Smooth muscle cell (in vitro differentiated cells): ENCODE data around the gene GTF3C1. TPM values are rescaled to one million over a fixed set of nuclear protein-coding genes. Genes with fewer than 3 reads are reported as not detected.

Source experiments
- DNase-seq: peaks from one replicate; lab custom pipeline; 2025; ENCODE audit not compliant: unreplicated experiment; lab: John Stamatoyannopoulos, UW
- H2AFZ ChIP-seq: fragments of 200-600 bp; sonication (generic); 2 replicates; pipeline ENCODE4 v1.6.0; 2016; ENCODE audit warnings: antibody characterized with exemption, low read depth, mild to moderate bottlenecking
- H3F3A ChIP-seq: fragments of 200-600 bp; sonication (generic); 2 replicates; pipeline ENCODE4 v1.6.0; 2017; ENCODE audit warnings: antibody characterized with exemption, low read depth
- H3K27ac ChIP-seq: fragments of 200-600 bp; sonication (generic); 2 replicates; pipeline ENCODE4 v1.5.1; 2016; ENCODE audit warnings: low read depth, mild to moderate bottlenecking
- H3K27me3 ChIP-seq: fragments of 200-600 bp; sonication (generic); 2 replicates; pipeline ENCODE4 v1.6.1; 2016; ENCODE audit warnings: low read depth, mild to moderate bottlenecking
- H3K36me3 ChIP-seq: fragments of 200-600 bp; sonication (generic); 2 replicates; pipeline ENCODE4 v1.5.1; 2016; ENCODE audit warnings: low read depth
- H3K4me1 ChIP-seq: fragments of 200-600 bp; sonication (generic); 2 replicates; pipeline ENCODE4 v1.5.1; 2016; ENCODE audit warnings: low read depth
- H3K4me2 ChIP-seq: fragments of 200-600 bp; sonication (generic); 2 replicates; pipeline ENCODE4 v1.6.0; 2016; ENCODE audit warnings: mild to moderate bottlenecking
- H3K4me3 ChIP-seq: fragments of 200-600 bp; sonication (generic); 2 replicates; pipeline ENCODE4 v1.5.1; 2016; ENCODE audit warnings: mild to moderate bottlenecking
- H3K79me2 ChIP-seq: fragments of 200-600 bp; sonication (generic); 2 replicates; pipeline ENCODE4 v1.6.0; 2016; ENCODE audit warnings: low read depth, mild to moderate bottlenecking
- H3K9ac ChIP-seq: fragments of 200-600 bp; sonication (generic); 2 replicates; pipeline ENCODE4 v1.6.0; 2016; ENCODE audit warnings: low read depth
- H3K9me3 ChIP-seq: fragments of 200-600 bp; sonication (generic); replicated peaks from 2 replicates; pipeline ENCODE4 v1.5.1; 2016; ENCODE audit warnings: low read depth
- H4K20me1 ChIP-seq: fragments of 200-600 bp; sonication (generic); 2 replicates; pipeline ENCODE4 v1.6.0; 2016; ENCODE audit warnings: low read depth
- CTCF ChIP-seq: fragments of 200-600 bp; sonication (generic); IDR thresholded peaks from 2 replicates; pipeline ENCODE4 v1.5.1; 2017; ENCODE audit warnings: borderline replicate concordance, mild to moderate bottlenecking, antibody characterized with exemption; ENCODE audit not compliant: insufficient read depth, poor library complexity, severe bottlenecking
- WGBS: methylation state at CpG from one replicate; pipeline ENCODE4 v1.1.7; 2016; ENCODE audit warnings: low lambda C conversion rate; 5-methylcytosine and 5-hydroxymethylcytosine counted together
- polyA plus RNA-seq: library from polyadenylated mRNA; unstranded; fragments of >200 nt; fragmentation: Nextera tagmentation; extraction: Ambion mirVana; gene quantifications from 2 replicates; pipeline ENCODE4 v1.2.1, GENCODE V29; 2016
- total RNA-seq: library from RNA; depleted of rRNA; stranded (reverse); fragments of >200 nt; gene quantifications from 2 replicates; pipeline ENCODE4 v1.2.3, GENCODE V29; 2014

GTF3C1 gene
- total and polyA plus RNA-seq, 2 experiments from 2014 or later: 47.6 to 78.5 TPM

- no peak overlapping the region for H3K4me2 ChIP-seq
- no peak for TF ChIP-seq CTCF
- H3F3A ChIP-seq: no peaks in the 10 kb centered on the region
- no peaks in the 10 kb centered on the region for H4K20me1 ChIP-seq
- H3K36me3 ChIP-seq: peaks cover 16% of the 10 kb centered on the region
- no peak overlapping the region for H3K9ac ChIP-seq
- 98% methylated on average over 11 of the region's 11 CpGs for WGBS
- H3K79me2 ChIP-seq: no peaks in the 10 kb centered on the region
- no peaks in the 10 kb centered on the region for H3K9me3 ChIP-seq
- H3K4me1 ChIP-seq: no peaks in the 10 kb centered on the region
- H3K4me3 ChIP-seq: no peak overlapping the region
- no peaks in the 10 kb centered on the region for H3K27me3 ChIP-seq
- no peak overlapping the region for H3K27ac ChIP-seq
- H2AFZ ChIP-seq: no peak overlapping the region
- no peak for DNase-seq
Measured at GRCh38 chr16:27485811-27486210, 63.9 kb downstream of the GTF3C1 start.

- no peak for TF ChIP-seq CTCF
- Histone ChIP-seq H3F3A (no peaks in the 10 kb centered on the region), H3K4me2 (no peak overlapping the region), H3K27ac (no peak overlapping the region), H3K9ac (no peak overlapping the region), H3K36me3 (peaks cover 18% of the 10 kb centered on the region), H3K27me3 (no peaks in the 10 kb centered on the region), H3K4me3 (no peak overlapping the region), H3K4me1 (no peaks in the 10 kb centered on the region), H3K9me3 (no peaks in the 10 kb centered on the region), H4K20me1 (no peaks in the 10 kb centered on the region), H3K79me2 (no peaks in the 10 kb centered on the region), H2AFZ (no peak overlapping the region)
- no peak for DNase-seq
- 98% methylated on average over 9 of the region's 9 CpGs for WGBS
Measured at GRCh38 chr16:27485126-27485525, 64.6 kb downstream of the GTF3C1 start.

- no peaks in the 10 kb centered on the region for H3F3A ChIP-seq
- no peaks in the 10 kb centered on the region for H3K79me2 ChIP-seq
- no peak overlapping the region for H3K4me2 ChIP-seq
- no peak overlapping the region for H3K27ac ChIP-seq
- peaks cover 20% of the 10 kb centered on the region for H3K36me3 ChIP-seq
- no peak overlapping the region for H3K9ac ChIP-seq
- H3K4me3 ChIP-seq: no peak overlapping the region
- TF ChIP-seq CTCF: no peak
- DNase-seq: no peak
- WGBS: 97% methylated on average over 5 of the region's 5 CpGs
- no peaks in the 10 kb centered on the region for H3K27me3 ChIP-seq
- H3K9me3 ChIP-seq: no peaks in the 10 kb centered on the region
- no peaks in the 10 kb centered on the region for H3K4me1 ChIP-seq
- no peak overlapping the region for H2AFZ ChIP-seq
- H4K20me1 ChIP-seq: no peaks in the 10 kb centered on the region
Measured at GRCh38 chr16:27483624-27484023, 66.1 kb downstream of the GTF3C1 start.

GRCh38 chr16:27483088-27483437, 66.7 kb downstream of the GTF3C1 start:
- no peak for TF ChIP-seq CTCF
- no peak overlapping the region for H2AFZ ChIP-seq
- 97% methylated on average over 5 of the region's 5 CpGs for WGBS
- H3K9me3 ChIP-seq: no peaks in the 10 kb centered on the region
- H3K4me2 ChIP-seq: no peak overlapping the region
- no peak overlapping the region for H3K27ac ChIP-seq
- DNase-seq: no peak
- no peak overlapping the region for H3K9ac ChIP-seq
- H4K20me1 ChIP-seq: no peaks in the 10 kb centered on the region
- no peaks in the 10 kb centered on the region for H3K4me1 ChIP-seq
- no peaks in the 10 kb centered on the region for H3F3A ChIP-seq
- H3K4me3 ChIP-seq: no peak overlapping the region
- no peaks in the 10 kb centered on the region for H3K27me3 ChIP-seq
- H3K79me2 ChIP-seq: no peaks in the 10 kb centered on the region
- H3K36me3 ChIP-seq: peaks cover 25% of the 10 kb centered on the region
